ENCODE data around the gene DOCK9.

The DOCK9 gene

DNA sequence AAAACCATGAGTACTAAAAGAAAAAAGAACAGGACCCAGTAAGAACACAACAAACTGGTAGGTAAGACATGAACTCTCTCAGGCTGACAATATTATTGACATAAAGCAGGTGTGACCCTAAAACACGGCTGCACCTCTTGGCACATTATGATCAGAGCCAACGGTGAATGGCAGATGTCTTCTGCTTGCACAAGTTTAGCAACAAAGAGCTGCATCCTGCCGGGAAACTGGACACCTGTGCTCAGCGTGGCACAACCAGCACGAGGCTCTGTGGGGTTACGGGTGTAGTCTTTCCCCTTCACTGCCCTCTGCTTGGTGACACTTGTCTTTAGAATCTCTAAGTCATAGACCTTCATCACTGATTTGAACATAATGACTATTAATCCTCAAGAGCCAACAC is 97.9 kb downstream of the DOCK9 start:
- WGBS, 2 experiments: 80% methylated on average over 6 of the region's 6 CpGs
- Histone ChIP-seq H3K36me3 (ENCODE audit: control insufficient read depth, insufficient read depth, low read length) (no peaks in the 10 kb centered on the region), H3K27me3 (ENCODE audit: control insufficient read depth, insufficient read depth, low read length, poor library complexity, severe bottlenecking) (no peaks in the 10 kb centered on the region), H3K4me3 (ENCODE audit: insufficient read depth, low read depth, low read length) (no peak overlapping the region), H3K4me1 (ENCODE audit: control insufficient read depth, insufficient read depth, low read length) (peaks cover 6% of the 10 kb centered on the region), H3K9me3 (ENCODE audit: control insufficient read depth, low read length) (no peaks in the 10 kb centered on the region), H3K27ac (ENCODE audit: insufficient read depth, low read depth, low read length, poor library complexity, severe bottlenecking) (no peak overlapping the region)

DNA sequence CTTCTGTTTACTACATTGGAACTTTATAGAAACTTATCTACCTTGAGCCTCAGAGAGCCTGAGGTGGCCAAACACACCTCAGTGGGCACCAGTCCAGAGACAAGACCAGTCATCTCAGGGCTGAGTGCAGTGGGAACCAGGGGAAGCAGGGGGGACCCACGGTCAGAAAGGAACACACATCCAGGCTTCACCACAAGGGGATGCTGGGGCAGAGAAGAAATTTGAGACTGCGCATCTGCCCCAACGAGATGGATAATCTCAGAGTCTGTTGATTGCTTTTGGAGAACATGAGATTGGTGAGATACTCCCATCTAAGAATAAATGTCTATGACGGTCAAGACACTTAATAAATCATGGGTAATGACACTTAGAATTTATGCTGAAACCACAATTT is 98.7 kb downstream of the DOCK9 start:
- WGBS, 2 experiments: 84 to 92% methylated on average over 4 of the region's 4 CpGs
- H3K9me3 ChIP-seq (ENCODE audit: control insufficient read depth, low read length): no peaks in the 10 kb centered on the region
- H3K27ac ChIP-seq (ENCODE audit: insufficient read depth, low read depth, low read length, poor library complexity, severe bottlenecking): no peak overlapping the region
- H3K4me1 ChIP-seq (ENCODE audit: control insufficient read depth, insufficient read depth, low read length): peaks cover 6% of the 10 kb centered on the region
- H3K36me3 ChIP-seq (ENCODE audit: control insufficient read depth, insufficient read depth, low read length): no peaks in the 10 kb centered on the region
- H3K27me3 ChIP-seq (ENCODE audit: control insufficient read depth, insufficient read depth, low read length, poor library complexity, severe bottlenecking): no peaks in the 10 kb centered on the region
- H3K4me3 ChIP-seq (ENCODE audit: insufficient read depth, low read depth, low read length): no peak overlapping the region

GRCh38 chr13:98878486-98879126 is 99.3 kb downstream of the DOCK9 start:
- no peak overlapping the region for H3K4me3 ChIP-seq (ENCODE audit: insufficient read depth, low read depth, low read length)
- 92 to 93% methylated on average over 5 of the region's 5 CpGs for WGBS, 2 experiments
- no peaks in the 10 kb centered on the region for H3K27me3 ChIP-seq (ENCODE audit: control insufficient read depth, insufficient read depth, low read length, poor library complexity, severe bottlenecking)
- no peaks in the 10 kb centered on the region for H3K36me3 ChIP-seq (ENCODE audit: control insufficient read depth, insufficient read depth, low read length)
- H3K9me3 ChIP-seq (ENCODE audit: control insufficient read depth, low read length): no peaks in the 10 kb centered on the region
- no peak overlapping the region for H3K27ac ChIP-seq (ENCODE audit: insufficient read depth, low read depth, low read length, poor library complexity, severe bottlenecking)
- H3K4me1 ChIP-seq (ENCODE audit: control insufficient read depth, insufficient read depth, low read length): peaks cover 6% of the 10 kb centered on the region

- H3K36me3 ChIP-seq (ENCODE audit: control insufficient read depth, insufficient read depth, low read length): no peaks in the 10 kb centered on the region
- peaks cover 6% of the 10 kb centered on the region for H3K4me1 ChIP-seq (ENCODE audit: control insufficient read depth, insufficient read depth, low read length)
- WGBS, 2 experiments: 95 to 98% methylated on average over 4 of the region's 4 CpGs
- no peaks in the 10 kb centered on the region for H3K27me3 ChIP-seq (ENCODE audit: control insufficient read depth, insufficient read depth, low read length, poor library complexity, severe bottlenecking)
- no peak overlapping the region for H3K4me3 ChIP-seq (ENCODE audit: insufficient read depth, low read depth, low read length)
- H3K27ac ChIP-seq (ENCODE audit: insufficient read depth, low read depth, low read length, poor library complexity, severe bottlenecking): no peak overlapping the region
- no peaks in the 10 kb centered on the region for H3K9me3 ChIP-seq (ENCODE audit: control insufficient read depth, low read length)
Measured at GRCh38 chr13:98877936-98878335, 99.9 kb downstream of the DOCK9 start.

DNA sequence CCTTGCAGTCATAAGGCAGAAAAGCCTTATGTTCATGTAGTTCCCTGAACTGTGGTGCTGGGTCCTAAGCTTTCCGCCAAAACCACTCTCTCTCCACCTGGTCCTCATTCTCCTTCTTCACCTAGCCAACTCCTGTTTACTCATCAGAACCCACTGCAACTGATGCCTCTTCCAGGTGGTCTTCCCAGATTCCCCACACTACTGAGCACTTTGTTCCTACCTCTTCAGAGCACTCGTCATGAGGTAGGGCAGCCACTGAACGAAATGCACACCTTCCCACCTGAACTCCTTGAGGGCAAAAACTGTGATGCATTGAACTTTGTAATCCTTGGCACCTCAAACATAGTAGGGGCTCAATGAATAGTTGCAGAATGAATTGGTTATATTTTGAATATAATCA is 100.4 kb downstream of the DOCK9 start:
- peaks cover 6% of the 10 kb centered on the region for H3K4me1 ChIP-seq (ENCODE audit: control insufficient read depth, insufficient read depth, low read length)
- H3K36me3 ChIP-seq (ENCODE audit: control insufficient read depth, insufficient read depth, low read length): no peaks in the 10 kb centered on the region
- H3K27me3 ChIP-seq (ENCODE audit: control insufficient read depth, insufficient read depth, low read length, poor library complexity, severe bottlenecking): no peaks in the 10 kb centered on the region
- no peaks in the 10 kb centered on the region for H3K9me3 ChIP-seq (ENCODE audit: control insufficient read depth, low read length)
- WGBS, 2 experiments: 91 to 92% methylated on average over 3 of the region's 3 CpGs
- no peak overlapping the region for H3K27ac ChIP-seq (ENCODE audit: insufficient read depth, low read depth, low read length, poor library complexity, severe bottlenecking)
- no peak overlapping the region for H3K4me3 ChIP-seq (ENCODE audit: insufficient read depth, low read depth, low read length)

DNA sequence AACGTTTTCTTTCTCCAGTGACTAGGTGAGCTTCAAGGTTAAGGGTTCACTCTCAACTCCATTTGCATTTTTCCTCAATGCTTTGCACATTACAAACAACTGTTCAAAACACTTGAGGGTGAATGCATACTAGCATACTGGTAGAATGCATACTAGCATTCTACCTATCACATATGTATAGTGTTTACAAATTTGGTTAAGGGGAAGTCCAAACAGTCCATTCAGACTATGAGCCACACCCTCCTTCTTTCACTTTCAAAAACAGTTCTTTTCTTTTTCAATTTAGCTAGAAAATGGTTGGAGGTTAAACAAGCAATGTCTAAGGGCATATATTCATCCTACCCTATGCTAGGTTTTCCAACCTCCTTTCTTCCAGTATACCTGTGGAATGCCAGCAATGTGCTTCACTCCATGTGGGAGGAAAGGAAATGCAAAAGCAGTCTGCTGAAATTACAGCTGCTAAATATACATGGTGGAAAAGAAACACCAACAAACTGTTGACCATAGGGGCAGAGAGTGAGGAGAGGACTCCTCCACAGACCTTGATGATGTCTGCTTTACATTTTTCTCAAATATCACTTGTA is 102.6 kb downstream of the DOCK9 start:
- Histone ChIP-seq H3K36me3 (ENCODE audit: control insufficient read depth, insufficient read depth, low read length) (no peaks in the 10 kb centered on the region), H3K4me3 (ENCODE audit: insufficient read depth, low read depth, low read length) (no peak overlapping the region), H3K27ac (ENCODE audit: insufficient read depth, low read depth, low read length, poor library complexity, severe bottlenecking) (no peak overlapping the region), H3K27me3 (ENCODE audit: control insufficient read depth, insufficient read depth, low read length, poor library complexity, severe bottlenecking) (no peaks in the 10 kb centered on the region), H3K4me1 (ENCODE audit: control insufficient read depth, insufficient read depth, low read length) (peaks cover 6% of the 10 kb centered on the region), H3K9me3 (ENCODE audit: control insufficient read depth, low read length) (no peaks in the 10 kb centered on the region)
- WGBS, 2 experiments: 69 to 83% methylated on average over 1 of the region's 1 CpG

DNA sequence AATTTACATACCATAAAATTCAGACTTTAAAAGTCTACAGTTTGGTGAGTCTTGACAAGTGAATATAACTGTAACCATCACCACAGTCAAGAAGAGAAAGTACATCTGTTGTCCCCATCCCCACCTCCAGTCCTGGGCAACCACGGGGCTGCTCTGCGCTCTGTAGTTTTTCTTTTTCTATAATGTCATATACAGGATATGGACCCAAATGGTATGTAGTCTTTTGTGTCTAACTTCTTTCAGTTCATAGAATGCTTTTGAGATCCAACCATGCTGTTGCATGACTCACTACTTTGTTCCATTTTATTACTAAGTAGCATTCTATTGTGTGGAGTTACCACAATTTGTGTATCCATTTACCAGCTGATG is 103.9 kb downstream of the DOCK9 start:
- no peaks in the 10 kb centered on the region for H3K27me3 ChIP-seq (ENCODE audit: control insufficient read depth, insufficient read depth, low read length, poor library complexity, severe bottlenecking)
- WGBS, 2 experiments: 88 to 100% methylated on average over 2 of the region's 2 CpGs
- H3K4me3 ChIP-seq (ENCODE audit: insufficient read depth, low read depth, low read length): no peak overlapping the region
- peaks cover 6% of the 10 kb centered on the region for H3K4me1 ChIP-seq (ENCODE audit: control insufficient read depth, insufficient read depth, low read length)
- no peaks in the 10 kb centered on the region for H3K36me3 ChIP-seq (ENCODE audit: control insufficient read depth, insufficient read depth, low read length)
- H3K27ac ChIP-seq (ENCODE audit: insufficient read depth, low read depth, low read length, poor library complexity, severe bottlenecking): no peak overlapping the region
- H3K9me3 ChIP-seq (ENCODE audit: control insufficient read depth, low read length): no peaks in the 10 kb centered on the region

GRCh38 chr13:98873377-98874028 is 104.4 kb downstream of the DOCK9 start:
- H3K9me3 ChIP-seq (ENCODE audit: control insufficient read depth, low read length): no peaks in the 10 kb centered on the region
- no peaks in the 10 kb centered on the region for H3K36me3 ChIP-seq (ENCODE audit: control insufficient read depth, insufficient read depth, low read length)
- 95 to 96% methylated on average over 3 of the region's 3 CpGs for WGBS, 2 experiments

DNA sequence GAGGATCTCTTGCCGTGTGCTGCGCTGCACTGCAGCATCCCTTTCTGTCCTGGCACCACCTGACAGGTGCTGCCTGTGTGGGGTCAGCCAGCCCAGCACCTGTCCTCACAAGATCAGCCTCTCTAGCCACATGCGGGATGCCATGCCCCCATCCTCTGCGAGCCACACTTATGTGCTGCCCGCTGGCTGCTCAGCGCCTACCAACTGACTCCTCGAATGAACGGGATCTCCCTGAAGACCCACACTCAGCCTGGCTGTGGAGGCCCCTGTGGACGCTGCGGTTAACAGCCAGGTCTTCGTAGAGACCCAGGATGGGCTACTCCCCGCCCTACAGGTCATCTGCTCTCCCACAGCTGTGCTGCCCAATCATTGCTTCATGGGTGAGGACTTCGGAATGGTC is 106.1 kb downstream of the DOCK9 start:
- Histone ChIP-seq H3K36me3 (ENCODE audit: control insufficient read depth, insufficient read depth, low read length) (no peaks in the 10 kb centered on the region), H3K4me1 (ENCODE audit: control insufficient read depth, insufficient read depth, low read length) (peaks cover 2% of the 10 kb centered on the region), H3K9me3 (ENCODE audit: control insufficient read depth, low read length) (no peaks in the 10 kb centered on the region), H3K27me3 (ENCODE audit: control insufficient read depth, insufficient read depth, low read length, poor library complexity, severe bottlenecking) (no peaks in the 10 kb centered on the region), H3K27ac (ENCODE audit: insufficient read depth, low read depth, low read length, poor library complexity, severe bottlenecking) (no peak overlapping the region), H3K4me3 (ENCODE audit: insufficient read depth, low read depth, low read length) (no peak overlapping the region)
- WGBS, 2 experiments: 86 to 89% methylated on average over 13 of the region's 13 CpGs

More at GRCh38 chr13:98873377-98874028, 104.4 kb downstream of the DOCK9 start:
- Histone ChIP-seq H3K4me1 (ENCODE audit: control insufficient read depth, insufficient read depth, low read length) (peaks cover 6% of the 10 kb centered on the region), H3K27me3 (ENCODE audit: control insufficient read depth, insufficient read depth, low read length, poor library complexity, severe bottlenecking) (no peaks in the 10 kb centered on the region), H3K27ac (ENCODE audit: insufficient read depth, low read depth, low read length, poor library complexity, severe bottlenecking) (no peak overlapping the region), H3K4me3 (ENCODE audit: insufficient read depth, low read depth, low read length) (no peak overlapping the region)

- Histone ChIP-seq H3K27me3 (ENCODE audit: control insufficient read depth, insufficient read depth, low read length, poor library complexity, severe bottlenecking) (no peaks in the 10 kb centered on the region), H3K27ac (ENCODE audit: insufficient read depth, low read depth, low read length, poor library complexity, severe bottlenecking) (no peak overlapping the region), H3K9me3 (ENCODE audit: control insufficient read depth, low read length) (no peaks in the 10 kb centered on the region), H3K36me3 (ENCODE audit: control insufficient read depth, insufficient read depth, low read length) (no peaks in the 10 kb centered on the region), H3K4me3 (ENCODE audit: insufficient read depth, low read depth, low read length) (no peak overlapping the region), H3K4me1 (ENCODE audit: control insufficient read depth, insufficient read depth, low read length) (no peaks in the 10 kb centered on the region)
- 94 to 97% methylated on average over 6 of the region's 6 CpGs for whole genome bisulfite sequencing, 2 experiments
Measured at GRCh38 chr13:98869408-98870090, 108.3 kb downstream of the DOCK9 start.
